Panc1 (cell line): ENCODE measurements around the gene VPS13A.

Experiments
- CTCF ChIP-seq: fragments of 450-650 bp; IDR thresholded peaks from 2 replicates; pipeline ENCODE4 v1.5.1; 2017; ENCODE audit warnings: mild to moderate bottlenecking
- POLR2AphosphoS5 ChIP-seq: IDR thresholded peaks from 2 replicates; pipeline ENCODE4 v1.6.1; 2012; ENCODE audit warnings: mild to moderate bottlenecking, low read depth, low read length, moderate library complexity
- REST ChIP-seq, 2 experiments: IDR thresholded peaks; 2 replicates each; pipeline ENCODE4 v1.6.1; 2011 to 2012; ENCODE audit warnings: low read depth in 2 of 2, control low read depth in 1 of 2, low read length in 1 of 2, mild to moderate bottlenecking in 1 of 2, moderate library complexity in 1 of 2; ENCODE audit not compliant: insufficient read depth in 1 of 2
- SIN3A ChIP-seq: IDR thresholded peaks from 2 replicates; pipeline ENCODE4 v1.6.1; 2012; ENCODE audit warnings: low read depth, mild to moderate bottlenecking, low read length, moderate library complexity, borderline replicate concordance; ENCODE audit not compliant: insufficient read depth
- TCF7L2 ChIP-seq: IDR thresholded peaks from 2 replicates; pipeline ENCODE4 v1.6.1; 2011; ENCODE audit warnings: mild to moderate bottlenecking, low read depth, low read length, inconsistent platforms

- no peak for TF ChIP-seq CTCF
- no peak for TF ChIP-seq POLR2AphosphoS5
- TF ChIP-seq TCF7L2, result no peak
- no peak for TF ChIP-seq REST (IDR thresholded peaks at IDR 0.05; ENCODE audit: insufficient read depth in 1 of 2, low read depth in 2 of 2, low read length in 1 of 2)
- no peak for TF ChIP-seq SIN3A
Observed at GRCh38 chr9:77447646-77448045, 270.3 kb downstream of the VPS13A start.
